ENCODE data around the gene ZNF667.

GRCh38 chr19:56403261-56403660, 73.9 kb downstream of the ZNF667 start:
- TF ChIP-seq CTCF (conservative IDR thresholded peaks at IDR 0.05; ENCODE audit: low read depth, low read length) = no peak
- no peak for TF ChIP-seq EZH2 (IDR thresholded peaks at IDR 0.05; ENCODE audit: low read length, unreplicated experiment)
- TF ChIP-seq EZH2phosphoT487 (IDR thresholded peaks at IDR 0.05; ENCODE audit: borderline replicate concordance, low read length) = no peak
